Dermis lymphatic vessel endothelial cell (primary cell): ENCODE data around the gene IL5RA. TPM values are rescaled to one million over a fixed set of nuclear protein-coding genes. Genes with fewer than 3 reads are reported as not detected.

Source experiments
- total RNA-seq: library from RNA; depleted of rRNA; stranded (reverse); fragments of >200 nt; gene quantifications from 2 replicates; pipeline ENCODE4 v1.2.1, GENCODE V29; 2014

The IL5RA gene
- total RNA-seq, result not detected in 2 replicates

GRCh38 chr3:3110299-3110630 is at the start of gene IL5RA:
Gene IL5RA (minus strand): TSS chr3:3110374. CDS start chr3:3104984, 5,390 bp downstream.

GRCh38 chr3:3126477-3127431 is 16.6 kb upstream of the IL5RA start, which contains the start of gene TRNT1:
Gene TRNT1 (plus strand): TSS chr3:3126940. CDS start chr3:3129041, 2,101 bp downstream.

Other genes starting within 250 kb of the IL5RA start
- gene TRNT1, start 16.6 kb upstream of the IL5RA start, total RNA-seq, result 20.3 and 28.0 TPM in 2 replicates
- gene CRBN, start 69.3 kb upstream of the IL5RA start, total RNA-seq, result 88.0 and 104 TPM in 2 replicates